ENCODE data around the gene ANKRD53. TPM values are rescaled to one million over a fixed set of nuclear protein-coding genes. Genes with fewer than 3 reads are reported as not detected.
"Not testable (repeated sequence)": the region's sequence is repeated elsewhere in the genome, so short reads cannot be mapped to it uniquely, and the experiment has no call there.

The ANKRD53 gene
- total RNA-seq, 1 donor from 2014 or later = 0.35 TPM

- ATAC-seq = no peak
- DNase-seq (ENCODE audit: low spot score) = no peak
Observed at GRCh38 chr2:71003966-71004755, 25.7 kb downstream of the ANKRD53 start.

GRCh38 chr2:71004857-71005256, 26.4 kb downstream of the ANKRD53 start:
- DNase-seq (ENCODE audit: low spot score) = no peak
- no peak for ATAC-seq

GRCh38 chr2:71005271-71006202, 27.1 kb downstream of the ANKRD53 start:
- no peak for DNase-seq (ENCODE audit: low spot score)

GRCh38 chr2:71006323-71006722, 27.9 kb downstream of the ANKRD53 start:
- DNase-seq (ENCODE audit: low spot score) = no peak

More at GRCh38 chr2:71005271-71006202, 27.1 kb downstream of the ANKRD53 start:
- no peak for ATAC-seq

GRCh38 chr2:71006955-71007799, 28.7 kb downstream of the ANKRD53 start:
- DNase-seq (ENCODE audit: low spot score) (no peak), ATAC-seq (no peak)

More at GRCh38 chr2:71006323-71006722, 27.9 kb downstream of the ANKRD53 start:
- no peak for ATAC-seq

DNA sequence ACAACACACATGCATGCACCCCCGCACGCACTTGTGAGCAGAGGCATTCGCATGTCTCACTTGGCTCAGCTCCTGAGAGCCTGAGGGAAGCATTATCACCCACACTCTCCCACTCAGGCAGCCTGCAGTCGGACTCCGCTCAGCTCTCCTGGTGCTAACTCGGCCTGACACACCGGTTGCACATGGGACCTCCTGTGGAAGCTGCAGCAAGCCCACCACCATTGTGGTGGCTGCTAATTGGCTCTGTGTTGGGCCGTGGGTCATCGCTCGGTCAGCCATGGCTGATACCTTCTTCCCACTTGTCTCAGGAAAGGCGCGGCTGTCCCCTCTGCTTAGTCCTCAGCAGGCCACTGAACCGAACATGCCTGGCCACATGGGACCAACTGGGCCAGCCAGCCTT, 29.9 kb downstream of the ANKRD53 start:
- ATAC-seq = no peak

DNA sequence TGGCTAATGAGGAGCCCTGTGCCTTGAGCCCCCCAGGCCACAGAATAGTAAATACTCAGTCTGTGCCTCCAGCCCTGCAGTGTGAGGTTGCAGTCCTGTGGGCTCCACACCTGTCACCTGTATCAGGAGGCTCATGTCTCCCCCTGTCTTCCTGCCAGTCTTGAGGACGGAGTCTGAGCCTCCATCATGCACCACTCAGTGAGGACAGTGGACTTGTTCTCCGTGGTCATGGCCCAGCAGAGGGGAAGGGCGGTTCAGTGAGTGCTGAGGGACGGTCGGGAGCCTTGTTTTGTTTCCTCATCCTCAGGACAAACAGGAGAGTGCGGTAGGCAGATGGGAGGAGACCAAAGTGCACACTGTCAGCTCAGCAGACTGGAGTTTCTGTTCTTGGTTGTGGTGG, 33.4 kb downstream of the ANKRD53 start:
- not testable (repeated sequence) for DNase-seq (ENCODE audit: low spot score)

More for the DNA sequence above, 29.9 kb downstream of the ANKRD53 start:
- no peak for DNase-seq (ENCODE audit: low spot score)

DNA sequence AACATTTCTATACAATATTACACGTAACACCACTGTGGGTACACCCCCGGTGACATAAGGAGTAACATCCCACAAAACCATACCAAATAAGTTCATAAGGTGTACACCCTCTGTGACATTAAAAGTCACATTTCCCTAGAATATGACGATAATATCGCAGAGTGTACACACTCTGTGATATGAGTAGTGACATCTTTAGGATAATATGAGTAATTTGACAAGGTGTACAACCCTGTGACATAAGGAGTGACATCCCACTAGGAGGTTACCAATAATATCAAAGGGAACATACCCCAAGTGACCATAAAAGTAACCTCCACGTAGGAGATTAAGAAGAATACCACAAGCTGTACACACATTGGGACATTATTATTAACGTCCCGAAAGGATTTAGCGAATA, 40.2 kb downstream of the ANKRD53 start:
- no peak for ATAC-seq
- DNase-seq (ENCODE audit: low spot score) = no peak

More for the DNA sequence above, 33.4 kb downstream of the ANKRD53 start:
- ATAC-seq = not testable (repeated sequence)

DNA sequence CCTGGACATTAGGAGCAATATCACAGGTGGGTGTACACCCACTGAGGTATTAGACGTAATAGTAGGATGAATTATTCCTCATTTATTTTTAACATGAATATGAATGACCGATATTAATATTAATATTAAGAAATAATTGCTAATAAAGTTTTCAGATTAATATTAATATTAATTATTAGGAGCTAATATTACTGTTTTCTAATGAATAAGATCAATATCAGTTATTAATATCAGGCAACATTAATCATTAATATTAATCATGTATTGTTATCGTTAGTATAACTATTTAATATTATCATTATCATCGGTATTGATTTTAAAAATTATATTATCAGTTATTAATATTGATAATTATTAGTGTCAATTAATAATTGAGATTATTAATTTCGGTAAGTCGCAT, 41.6 kb downstream of the ANKRD53 start:
- DNase-seq (ENCODE audit: low spot score); ATAC-seq: not testable (repeated sequence)

DNA sequence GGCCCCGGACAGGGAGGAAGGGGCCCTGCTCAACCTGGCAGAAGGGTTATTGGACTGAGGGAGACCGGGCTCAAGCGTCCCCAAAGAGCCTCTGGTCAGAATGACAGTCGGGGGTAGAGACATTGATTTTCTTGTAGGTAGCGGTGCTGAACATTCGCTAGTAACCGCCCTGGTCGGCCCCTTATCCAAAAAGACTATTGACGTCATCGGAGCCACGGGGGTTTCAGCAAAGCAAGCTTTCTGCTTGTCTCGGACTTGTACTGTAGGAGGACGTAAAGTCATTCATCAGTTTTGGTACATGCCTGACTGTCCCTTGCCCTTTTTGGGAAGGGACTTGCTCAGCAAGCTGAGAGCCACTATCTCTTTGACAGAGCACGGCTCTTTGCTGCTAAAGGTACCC, 43.0 kb downstream of the ANKRD53 start:
- not testable (repeated sequence) for ATAC-seq; DNase-seq (ENCODE audit: low spot score)

DNA sequence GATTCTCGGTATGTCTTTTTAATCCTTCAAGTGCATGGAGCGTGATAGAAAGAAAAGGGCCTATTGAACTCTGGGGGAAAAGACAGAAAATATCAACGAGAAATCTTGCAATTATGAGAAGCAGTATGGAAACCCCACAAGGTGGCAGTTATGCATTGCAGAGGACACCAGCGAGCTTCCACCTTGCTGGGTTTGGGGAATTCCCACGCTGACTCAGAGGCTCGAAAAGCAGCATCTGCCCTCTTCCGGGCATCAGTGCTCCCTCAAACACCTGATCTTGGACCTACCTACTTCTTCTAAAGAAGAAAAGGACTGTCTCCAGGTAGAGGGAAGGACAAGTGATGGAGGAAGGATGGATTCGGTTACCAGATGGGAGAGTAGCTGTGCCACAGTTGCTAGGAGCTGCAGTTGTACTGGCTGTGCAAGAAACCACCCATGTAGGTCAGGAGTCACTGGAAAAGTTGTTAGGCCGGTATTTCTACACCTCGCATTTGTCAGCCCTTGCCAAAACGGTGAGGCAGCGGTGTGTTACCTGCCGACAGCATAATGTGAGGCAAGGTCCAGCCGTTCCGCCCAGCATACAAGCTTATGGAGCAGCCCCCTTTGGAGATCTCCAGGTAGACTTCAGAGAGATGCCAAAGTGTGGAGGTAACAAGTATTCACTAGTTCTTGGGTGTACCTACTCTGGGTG, 45.3 kb downstream of the ANKRD53 start:
- not testable (repeated sequence) for ATAC-seq; DNase-seq (ENCODE audit: low spot score)

Other genes starting within 250 kb of the ANKRD53 start
- 0.33 TPM for gene ADD2, start 210.4 kb upstream of the ANKRD53 start, total RNA-seq
- not detected for gene FIGLA, start 188.0 kb upstream of the ANKRD53 start, total RNA-seq
- gene CLEC4F, start 158.0 kb upstream of the ANKRD53 start, total RNA-seq = not detected
- gene CD207, start 142.8 kb upstream of the ANKRD53 start, total RNA-seq = not detected
- gene VAX2, start 78.1 kb upstream of the ANKRD53 start, total RNA-seq = not detected
- gene ATP6V1B1, start 42.7 kb upstream of the ANKRD53 start, total RNA-seq = not detected
- gene TEX261, start 16.2 kb downstream of the ANKRD53 start, total RNA-seq = 36.4 TPM
- 32.0 TPM for gene NAGK, start 90.0 kb downstream of the ANKRD53 start, total RNA-seq
- gene MCEE, start 151.6 kb downstream of the ANKRD53 start, total RNA-seq = 33.4 TPM
- gene MPHOSPH10, start 152.0 kb downstream of the ANKRD53 start, total RNA-seq = 12.5 TPM
- 26.8 TPM for gene PAIP2B, start 248.5 kb downstream of the ANKRD53 start, total RNA-seq